Stimulated activated naive CD4-positive, alpha-beta T cell (primary cell): ENCODE data around the gene SLC25A20.
A peak's percentile ranks its signal among the peaks of the same experiment; 100 is the strongest.

Source experiments
- DNase-seq, 6 experiments: peaks; one replicate each; lab custom pipeline; 2025; lab: John Stamatoyannopoulos, UW

The SLC25A20 gene

GRCh38 chr3:48897460-48898376 lies 964 bp downstream of the SLC25A20 start:
- no peak for DNase-seq

GRCh38 chr3:48896936-48897335 lies 1.7 kb downstream of the SLC25A20 start:
- no peak for DNase-seq

GRCh38 chr3:48894516-48894915 lies 4.2 kb downstream of the SLC25A20 start:
- no peak for DNase-seq

- no peak for DNase-seq
Measured at GRCh38 chr3:48891606-48892005, 7.1 kb downstream of the SLC25A20 start.

GRCh38 chr3:48885753-48886152 lies 12.9 kb downstream of the SLC25A20 start:
- no peak for DNase-seq

GRCh38 chr3:48881652-48882114 lies 17.0 kb downstream of the SLC25A20 start:
- no peak for DNase-seq

- DNase-seq: no peak
Measured at GRCh38 chr3:48881006-48881405, 17.7 kb downstream of the SLC25A20 start.

- DNase-seq: no peak
Measured at GRCh38 chr3:48879994-48880377, 18.7 kb downstream of the SLC25A20 start.

GRCh38 chr3:48879307-48879993 lies 19.2 kb downstream of the SLC25A20 start:
- no peak for DNase-seq

- no peak for DNase-seq
Measured at GRCh38 chr3:48877671-48878070, 21.0 kb downstream of the SLC25A20 start.

- DNase-seq: no peak
Measured at GRCh38 chr3:48863122-48863521, 35.6 kb downstream of the SLC25A20 start.

- DNase-seq: no peak
Measured at GRCh38 chr3:48859206-48859605, 39.5 kb downstream of the SLC25A20 start.

GRCh38 chr3:48858709-48859108 lies 40.0 kb downstream of the SLC25A20 start:
- no peak for DNase-seq

- no peak for DNase-seq
Measured at GRCh38 chr3:48857641-48858040, 41.0 kb downstream of the SLC25A20 start.

- no peak for DNase-seq
Measured at GRCh38 chr3:48856469-48856868, 42.2 kb downstream of the SLC25A20 start.

- no peak for DNase-seq
Measured at GRCh38 chr3:48855681-48856447, 42.8 kb downstream of the SLC25A20 start.

- no peak for DNase-seq
Measured at GRCh38 chr3:48852151-48852550, 46.5 kb downstream of the SLC25A20 start.

GRCh38 chr3:48851407-48851806 lies 47.3 kb downstream of the SLC25A20 start:
- no peak for DNase-seq

- DNase-seq: no peak
Measured at GRCh38 chr3:48848816-48849515, 49.7 kb downstream of the SLC25A20 start.

- DNase-seq: peak; percentile 44 to 68 (median 64)
Measured at GRCh38 chr3:48847504-48848423, 50.9 kb downstream of the SLC25A20 start, which contains the start of gene PRKAR2A. Gene PRKAR2A (minus strand): TSS chr3:48847874. CDS start chr3:48847596, 278 bp downstream.
